Measurements from ENCODE around the gene ENTHD1.

ENTHD1 gene

DNA sequence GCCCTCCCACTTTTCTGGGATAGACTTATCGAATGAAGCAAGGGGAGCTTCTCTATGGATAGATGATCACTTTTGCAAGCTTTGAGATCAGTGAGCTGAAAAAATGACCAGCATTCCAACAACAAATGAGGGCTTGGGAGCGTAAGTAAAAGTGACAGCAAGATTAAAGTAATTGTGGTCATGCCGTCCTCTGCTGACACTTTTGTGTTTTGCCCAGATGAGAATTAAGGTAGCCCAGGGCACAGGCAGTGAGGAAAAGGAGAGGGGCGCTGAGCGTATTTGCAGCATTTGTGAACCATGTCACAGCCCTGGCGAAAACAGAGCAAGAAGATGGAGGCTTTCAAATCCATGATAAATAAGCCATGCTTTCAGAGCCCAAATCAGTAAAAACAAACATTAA is 42.1 kb upstream of the ENTHD1 start:
- Histone ChIP-seq H3K4me3 (ENCODE audit: low read depth, low read length, poor library complexity, severe bottlenecking) (no peak overlapping the region), H3K4me2 (ENCODE audit: low read length) (no peak overlapping the region), H3K4me1 (ENCODE audit: insufficient read depth, low read length, severe bottlenecking) (no peaks in the 10 kb centered on the region), H3K9me3 (ENCODE audit: low read length) (no peaks in the 10 kb centered on the region), H3K27me3 (ENCODE audit: insufficient read depth, low read length) (no peaks in the 10 kb centered on the region; the same call in 1 of the 2 replicates), H3K9ac (ENCODE audit: low read length) (no peak overlapping the region), H4K20me1 (ENCODE audit: insufficient read depth, low read length) (no peaks in the 10 kb centered on the region), H3F3A (ENCODE audit: insufficient read depth, low read length) (no peaks in the 10 kb centered on the region), H3K27ac (ENCODE audit: low read depth, low read length, poor library complexity, severe bottlenecking) (no peak overlapping the region), H3K79me2 (ENCODE audit: insufficient read depth, low read length) (no peaks in the 10 kb centered on the region), H3K9me2 (ENCODE audit: low read depth, low read length) (no peaks in the 10 kb centered on the region), H3K36me3 (ENCODE audit: insufficient read depth, low read length) (no peaks in the 10 kb centered on the region), H2AFZ (ENCODE audit: low read length) (no peak overlapping the region)
- TF ChIP-seq EZH2 (IDR thresholded peaks at IDR 0.05; ENCODE audit: borderline replicate concordance, low read length) = no peak
- TF ChIP-seq, protein P1, sequence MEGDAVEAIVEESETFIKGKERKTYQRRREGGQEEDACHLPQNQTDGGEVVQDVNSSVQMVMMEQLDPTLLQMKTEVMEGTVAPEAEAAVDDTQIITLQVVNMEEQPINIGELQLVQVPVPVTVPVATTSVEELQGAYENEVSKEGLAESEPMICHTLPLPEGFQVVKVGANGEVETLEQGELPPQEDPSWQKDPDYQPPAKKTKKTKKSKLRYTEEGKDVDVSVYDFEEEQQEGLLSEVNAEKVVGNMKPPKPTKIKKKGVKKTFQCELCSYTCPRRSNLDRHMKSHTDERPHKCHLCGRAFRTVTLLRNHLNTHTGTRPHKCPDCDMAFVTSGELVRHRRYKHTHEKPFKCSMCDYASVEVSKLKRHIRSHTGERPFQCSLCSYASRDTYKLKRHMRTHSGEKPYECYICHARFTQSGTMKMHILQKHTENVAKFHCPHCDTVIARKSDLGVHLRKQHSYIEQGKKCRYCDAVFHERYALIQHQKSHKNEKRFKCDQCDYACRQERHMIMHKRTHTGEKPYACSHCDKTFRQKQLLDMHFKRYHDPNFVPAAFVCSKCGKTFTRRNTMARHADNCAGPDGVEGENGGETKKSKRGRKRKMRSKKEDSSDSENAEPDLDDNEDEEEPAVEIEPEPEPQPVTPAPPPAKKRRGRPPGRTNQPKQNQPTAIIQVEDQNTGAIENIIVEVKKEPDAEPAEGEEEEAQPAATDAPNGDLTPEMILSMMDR (IDR thresholded peaks at IDR 0.05; ENCODE audit: low read length) = no peak

DNA sequence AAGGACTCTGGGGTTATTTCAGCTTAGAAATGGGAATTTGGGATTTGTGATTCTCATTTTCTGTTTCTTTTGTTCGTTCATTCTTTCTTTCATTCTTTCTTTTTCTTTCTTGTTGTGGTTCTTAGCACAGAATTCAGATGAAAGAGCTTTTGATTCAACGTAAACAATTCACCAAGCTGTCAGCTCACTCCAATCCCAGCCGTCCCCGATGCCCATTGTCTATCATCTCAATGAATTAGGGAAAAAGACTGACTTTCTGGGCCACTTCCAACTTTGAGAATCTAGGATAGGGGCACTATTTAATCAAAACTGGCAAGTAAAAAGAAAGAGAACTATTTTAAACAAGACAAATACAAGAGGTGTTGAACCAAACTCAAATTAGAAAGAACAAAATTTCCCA is 41.6 kb upstream of the ENTHD1 start:
- no peaks in the 10 kb centered on the region for H3K36me3 ChIP-seq (ENCODE audit: insufficient read depth, low read length)
- no peak overlapping the region for H2AFZ ChIP-seq (ENCODE audit: low read length)
- TF ChIP-seq EZH2 (IDR thresholded peaks at IDR 0.05; ENCODE audit: borderline replicate concordance, low read length) = no peak
- TF ChIP-seq, protein P1 (IDR thresholded peaks at IDR 0.05; ENCODE audit: low read length) = no peak
- no peaks in the 10 kb centered on the region for H3K79me2 ChIP-seq (ENCODE audit: insufficient read depth, low read length)
- no peak overlapping the region for H3K27ac ChIP-seq (ENCODE audit: low read depth, low read length, poor library complexity, severe bottlenecking)
- H3K4me3 ChIP-seq (ENCODE audit: low read depth, low read length, poor library complexity, severe bottlenecking) = no peak overlapping the region
- H4K20me1 ChIP-seq (ENCODE audit: insufficient read depth, low read length) = no peaks in the 10 kb centered on the region
- no peaks in the 10 kb centered on the region for H3K9me3 ChIP-seq (ENCODE audit: low read length)
- H3K4me1 ChIP-seq (ENCODE audit: insufficient read depth, low read length, severe bottlenecking) = no peaks in the 10 kb centered on the region
- H3K4me2 ChIP-seq (ENCODE audit: low read length) = no peak overlapping the region
- H3K27me3 ChIP-seq (ENCODE audit: insufficient read depth, low read length) = no peaks in the 10 kb centered on the region; the same call in 1 of the 2 replicates
- no peaks in the 10 kb centered on the region for H3K9me2 ChIP-seq (ENCODE audit: low read depth, low read length)
- H3K9ac ChIP-seq (ENCODE audit: low read length) = no peak overlapping the region
- no peaks in the 10 kb centered on the region for H3F3A ChIP-seq (ENCODE audit: insufficient read depth, low read length)

DNA sequence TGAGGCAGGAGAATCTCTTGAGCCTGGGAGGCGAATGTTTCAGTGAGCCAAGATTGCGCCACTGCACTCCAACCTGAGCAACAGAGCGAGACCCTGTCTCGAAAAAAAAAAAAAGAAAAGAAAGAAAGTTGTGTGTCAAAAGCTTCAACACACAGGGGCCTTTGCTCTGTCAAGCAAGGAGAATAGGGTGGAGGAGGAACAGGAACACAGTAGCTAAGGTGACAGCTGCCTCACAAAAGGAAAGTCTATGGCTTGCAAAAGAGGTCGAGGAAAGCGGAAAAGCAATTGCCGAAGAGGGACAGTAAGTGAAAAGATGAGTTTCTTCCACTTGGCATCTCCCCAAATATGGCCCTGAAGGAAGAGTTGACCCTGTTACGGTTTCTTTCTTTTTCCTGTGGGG is 40.2 kb upstream of the ENTHD1 start:
- Histone ChIP-seq H4K20me1 (ENCODE audit: insufficient read depth, low read length) (no peaks in the 10 kb centered on the region), H3K79me2 (ENCODE audit: insufficient read depth, low read length) (no peaks in the 10 kb centered on the region), H3K27ac (ENCODE audit: low read depth, low read length, poor library complexity, severe bottlenecking) (no peak overlapping the region), H3K36me3 (ENCODE audit: insufficient read depth, low read length) (no peaks in the 10 kb centered on the region), H3K27me3 (ENCODE audit: insufficient read depth, low read length) (no peaks in the 10 kb centered on the region; the same call in 1 of the 2 replicates), H2AFZ (ENCODE audit: low read length) (no peak overlapping the region), H3K4me3 (ENCODE audit: low read depth, low read length, poor library complexity, severe bottlenecking) (no peak overlapping the region), H3K4me1 (ENCODE audit: insufficient read depth, low read length, severe bottlenecking) (no peaks in the 10 kb centered on the region), H3K9ac (ENCODE audit: low read length) (no peak overlapping the region), H3K9me2 (ENCODE audit: low read depth, low read length) (no peaks in the 10 kb centered on the region), H3K9me3 (ENCODE audit: low read length) (no peaks in the 10 kb centered on the region), H3K4me2 (ENCODE audit: low read length) (no peak overlapping the region), H3F3A (ENCODE audit: insufficient read depth, low read length) (no peaks in the 10 kb centered on the region)
- TF ChIP-seq EZH2 (IDR thresholded peaks at IDR 0.05; ENCODE audit: borderline replicate concordance, low read length) = no peak
- TF ChIP-seq, protein P1 (IDR thresholded peaks at IDR 0.05; ENCODE audit: low read length) = no peak
